ENCODE results near the gene THAP7. TPM values are rescaled to one million over a fixed set of nuclear protein-coding genes. Genes with fewer than 3 reads are reported as not detected.
"Not testable (repeated sequence)": the region's sequence is repeated elsewhere in the genome, so short reads cannot be mapped to it uniquely, and the experiment has no call there.

THAP7 gene
- polyA plus RNA-seq, 3 donors: 19.4 to 25.4 (median 24.4) TPM

GRCh38 chr22:21016644-21017420, 14.9 kb upstream of the THAP7 start:
- H3K27ac ChIP-seq (ENCODE audit: low read depth, low read length): no peak overlapping the region
- 77 to 85% (median 85%) methylated on average over 13 of the region's 13 CpGs for WGBS, 3 donors

DNA sequence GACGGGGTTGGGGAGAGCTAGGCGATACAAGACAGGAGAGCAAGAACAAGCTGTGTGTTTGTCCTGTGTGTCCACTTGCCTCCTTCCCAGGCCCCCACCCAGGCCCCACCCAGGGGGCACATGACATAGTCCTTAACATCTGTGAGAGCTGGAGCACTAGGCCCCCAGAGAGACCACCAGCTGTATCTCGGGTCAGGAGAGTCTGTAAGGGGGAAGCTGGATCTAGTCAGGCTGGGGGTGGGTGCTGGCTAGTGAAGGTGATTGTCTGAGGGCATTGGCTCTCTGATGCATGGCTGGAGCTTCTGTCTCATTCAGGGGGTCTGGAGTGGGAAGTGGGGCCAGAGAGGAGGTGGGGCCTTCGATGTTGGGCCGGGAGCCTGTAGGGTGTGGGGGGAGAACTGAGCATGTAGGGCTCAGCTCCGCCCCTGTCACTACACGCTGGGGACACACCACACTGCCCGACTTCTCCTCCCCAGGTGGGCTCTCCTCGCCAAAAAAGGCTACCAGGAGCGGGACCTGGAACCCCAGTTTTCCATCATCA, 13.6 kb upstream of the THAP7 start:
- WGBS, 3 donors: 59 to 71% (median 67%) methylated on average over 10 of the region's 10 CpGs
- H3K27ac ChIP-seq (ENCODE audit: low read depth, low read length): no peak overlapping the region

DNA sequence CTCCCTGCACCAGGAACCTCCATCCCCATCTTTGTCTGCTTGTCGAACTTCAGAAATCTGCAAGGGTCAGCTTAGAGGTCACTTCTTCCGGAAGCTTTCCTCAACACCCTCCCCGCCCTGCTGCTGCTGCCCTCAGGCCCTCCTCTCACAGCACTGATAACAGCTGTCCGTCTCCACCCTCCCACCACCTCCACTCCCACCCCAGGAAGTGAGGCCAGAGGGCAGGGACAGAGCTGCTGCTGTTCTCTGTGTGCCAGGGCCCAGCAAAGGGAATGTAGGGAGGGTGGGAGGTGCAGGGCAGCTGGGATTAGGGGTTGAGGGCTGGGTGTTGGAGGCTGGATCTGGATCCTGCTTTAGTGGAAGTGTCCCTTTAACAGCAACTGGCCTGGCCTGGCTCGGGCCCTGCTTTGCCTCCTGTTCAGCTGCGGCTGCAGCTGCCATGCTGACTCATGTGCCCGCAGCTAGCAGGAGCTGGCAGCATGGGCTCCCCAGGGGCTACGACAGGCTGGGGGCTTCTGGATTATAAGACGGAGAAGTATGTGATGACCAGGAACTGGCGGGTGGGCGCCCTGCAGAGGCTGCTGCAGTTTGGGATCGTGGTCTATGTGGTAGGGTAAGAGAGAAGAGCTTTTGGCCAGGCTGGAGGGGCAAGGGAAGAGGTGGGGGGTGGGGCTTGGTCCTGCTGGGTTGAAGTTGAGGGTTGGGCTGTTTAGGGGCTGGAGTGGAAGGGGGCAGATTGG, 13.0 kb upstream of the THAP7 start, which contains the start of gene P2RX6:
P2RX6 (plus strand) TSS at position 440 of the 740 bp plus-strand sequence; CDS start at position 450, 10 bp downstream.
- H3K27ac ChIP-seq (ENCODE audit: low read depth, low read length): no peak within 1 kb of the TSS
- 20 to 29% (median 29%) methylated on average over 12 of the region's 12 CpGs for WGBS, 3 donors

- WGBS, 3 donors: 0 to 2% (median 2%) methylated on average over 40 of the region's 40 CpGs
- H3K27ac ChIP-seq (ENCODE audit: low read depth, low read length): no peak overlapping the region
Measured at GRCh38 chr22:21014202-21014725, 12.3 kb upstream of the THAP7 start.

- no peak overlapping the region for H3K27ac ChIP-seq (ENCODE audit: low read depth, low read length)
- 16 to 21% (median 17%) methylated on average over 22 to 24 of the region's 24 CpGs for WGBS, 3 donors
Measured at GRCh38 chr22:21013657-21014201, 11.8 kb upstream of the THAP7 start.

GRCh38 chr22:21012446-21013407, 10.8 kb upstream of the THAP7 start:
- H3K27ac ChIP-seq (ENCODE audit: low read depth, low read length): no peak overlapping the region

GRCh38 chr22:21010426-21011113, 8.7 kb upstream of the THAP7 start:
- WGBS, 3 donors: 87 to 98% (median 88%) methylated on average over 3 of the region's 3 CpGs
- H3K27ac ChIP-seq (ENCODE audit: low read depth, low read length): no peak overlapping the region

More at GRCh38 chr22:21012446-21013407, 10.8 kb upstream of the THAP7 start:
- WGBS, 3 donors: 78 to 89% (median 84%) methylated on average over 14 of the region's 14 CpGs

DNA sequence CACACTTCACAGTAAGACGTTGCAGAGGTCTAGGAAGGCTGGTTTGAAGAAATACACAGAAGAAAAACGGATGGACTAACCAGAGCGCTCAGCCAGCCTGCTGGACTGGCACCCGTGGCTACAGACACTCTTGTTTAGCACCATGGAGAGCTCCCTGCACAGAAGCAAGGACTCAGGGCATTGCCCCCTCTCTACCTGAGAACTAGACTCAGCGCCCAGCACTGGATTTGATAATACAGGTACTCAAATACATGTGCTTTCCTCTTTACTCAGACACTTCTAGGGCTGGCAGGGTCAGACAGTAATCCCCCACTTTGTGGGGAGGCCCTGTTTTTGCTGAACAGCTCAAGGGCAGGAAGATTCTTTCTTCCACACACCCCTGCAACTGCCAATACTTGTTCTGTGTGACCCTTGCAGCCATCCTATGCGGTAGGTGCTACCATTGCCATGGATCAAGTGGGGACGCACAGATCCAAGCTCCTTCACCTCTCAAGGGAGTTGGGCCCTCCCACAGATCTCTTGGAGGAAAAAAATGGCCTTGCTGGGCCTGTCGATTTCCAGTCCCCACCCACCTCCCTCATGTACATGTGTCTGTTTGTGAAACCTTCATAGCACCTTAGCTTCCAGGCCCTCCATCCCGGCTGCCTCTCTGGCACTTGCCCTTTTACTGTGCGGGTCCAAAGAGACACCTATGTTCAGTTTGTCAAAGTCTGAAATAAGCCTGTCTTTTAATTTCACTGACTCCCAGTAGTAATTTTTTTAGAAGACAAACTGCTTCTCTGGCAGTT, 7.9 kb upstream of the THAP7 start:
- no peak overlapping the region for H3K27ac ChIP-seq (ENCODE audit: low read depth, low read length)
- WGBS, 3 donors: 45 to 62% (median 60%) methylated on average over 10 of the region's 10 CpGs

DNA sequence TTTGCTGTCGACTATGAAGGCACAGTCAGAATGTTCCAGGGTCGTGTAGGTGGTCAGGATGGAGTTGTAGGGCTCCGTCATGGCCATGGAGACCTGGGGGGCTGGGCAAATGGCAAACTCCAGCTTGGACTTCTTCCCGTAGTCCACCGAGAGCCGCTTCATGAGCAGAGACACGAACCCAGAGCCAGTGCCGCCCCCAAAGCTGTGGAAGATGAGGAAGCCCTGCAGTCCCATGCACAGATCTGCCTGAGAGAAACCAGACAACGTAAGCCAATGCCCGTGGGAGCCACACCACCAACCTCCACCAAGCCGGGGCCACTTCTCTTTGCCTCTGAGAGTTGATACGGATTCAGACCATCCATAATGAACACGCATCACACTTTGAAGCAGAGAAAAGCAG, 7.3 kb upstream of the THAP7 start:
- 77 to 89% (median 88%) methylated on average over 13 of the region's 13 CpGs for WGBS, 3 donors

DNA sequence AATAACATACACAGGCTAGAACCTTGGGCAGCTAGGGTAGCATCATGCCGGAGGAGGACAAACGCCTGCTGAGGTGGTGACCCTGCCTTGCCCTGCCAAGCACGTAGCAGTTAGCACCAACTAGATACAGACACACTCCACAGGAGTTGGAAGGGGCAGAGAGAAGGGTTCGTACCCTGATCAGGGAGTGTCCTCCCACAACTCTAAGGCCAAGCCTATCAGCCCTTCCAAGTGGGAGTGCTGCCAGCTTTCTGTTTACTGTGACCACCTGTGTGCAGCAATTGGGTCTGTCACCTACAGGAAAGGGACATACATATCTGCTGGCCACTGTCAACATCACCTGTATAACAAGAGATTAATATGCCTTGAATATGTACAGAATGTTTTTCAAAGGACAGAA, 1.9 kb upstream of the THAP7 start:
- no peak overlapping the region for H3K27ac ChIP-seq (ENCODE audit: low read depth, low read length)
- 63 to 81% (median 81%) methylated on average over 4 of the region's 4 CpGs for WGBS, 3 donors

More for the DNA sequence above, 7.3 kb upstream of the THAP7 start:
- H3K27ac ChIP-seq (ENCODE audit: low read depth, low read length): not testable (repeated sequence)

GRCh38 chr22:21000987-21001600, 824 bp downstream of the THAP7 start:
- 1 to 3% (median 3%) methylated on average over 26 of the region's 26 CpGs for WGBS, 3 donors
- peak overlapping the region; percentile 75 for H3K27ac ChIP-seq (ENCODE audit: low read depth, low read length)

DNA sequence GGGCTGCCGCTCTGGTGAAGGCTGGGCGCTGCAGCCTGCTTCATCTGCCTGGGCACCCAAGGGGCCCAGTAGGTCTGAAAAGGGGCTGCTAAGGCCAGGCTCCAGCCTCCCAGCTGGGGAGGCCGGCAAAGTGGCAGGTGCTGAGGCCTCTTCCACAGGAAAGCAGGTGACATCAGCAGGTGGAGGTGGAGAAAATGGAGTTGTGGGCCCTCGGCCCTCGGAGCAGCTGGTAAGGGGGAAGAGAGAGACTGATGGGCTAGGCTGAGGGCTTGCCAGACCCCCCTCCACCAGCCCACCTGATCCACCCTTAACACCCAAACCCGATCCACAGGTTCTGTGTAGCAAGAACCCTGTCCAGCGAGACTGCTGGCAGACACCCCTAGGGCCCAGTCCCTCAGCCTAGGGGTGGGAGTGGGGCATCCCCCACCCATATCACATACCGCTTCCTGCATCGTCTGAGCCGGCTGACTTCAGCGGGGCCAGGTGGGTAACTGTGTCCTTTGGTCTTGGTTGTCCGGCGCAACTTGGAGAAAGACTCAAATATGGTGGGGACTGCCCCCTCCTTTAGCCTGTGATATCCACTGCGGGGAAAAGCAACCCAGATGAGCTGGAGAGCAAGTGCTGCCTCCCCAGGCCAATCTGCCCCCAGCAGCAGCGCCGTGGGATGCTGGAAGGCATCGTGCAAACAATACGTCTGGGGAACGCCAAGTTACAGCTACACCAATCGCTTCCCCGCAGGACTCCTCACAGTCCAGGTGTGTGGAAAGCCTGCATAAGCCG, 1.5 kb downstream of the THAP7 start:
- 44 to 61% (median 53%) methylated on average over 22 of the region's 22 CpGs for WGBS, 3 donors
- H3K27ac ChIP-seq (ENCODE audit: low read depth, low read length): no peak overlapping the region

- no peak overlapping the region for H3K27ac ChIP-seq (ENCODE audit: low read depth, low read length)
- WGBS, 3 donors: 90 to 93% (median 92%) methylated on average over 26 to 27 of the region's 27 CpGs
Measured at GRCh38 chr22:20999350-21000206, 2.3 kb downstream of the THAP7 start.
